Sigmoid colon (tissue), 7 donors: ENCODE data around the gene ABCD3. TPM values are rescaled to one million over a fixed set of nuclear protein-coding genes. Genes with fewer than 3 reads are reported as not detected.
"Not testable (repeated sequence)": the region's sequence is repeated elsewhere in the genome, so short reads cannot be mapped to it uniquely, and the experiment has no call there.

Source experiments
- DNase-seq: peaks from one replicate; pipeline ENCODE4 v3.0.0-alpha.2; 2019
- H3K27ac ChIP-seq, 4 donors: fragments of 200-600 bp; sonication (generic); one replicate each; pipeline ENCODE4 v1.5.1; 2016 to 2019; ENCODE audit warnings: mild to moderate bottlenecking in 1 of 4
- H3K27me3 ChIP-seq, 3 donors: fragments of 200-600 bp; sonication (generic); one replicate each; pipeline ENCODE4 v1.5.1; 2019; ENCODE audit warnings: mild to moderate bottlenecking in 1 of 3
- H3K36me3 ChIP-seq, 4 donors: fragments of 200-600 bp; sonication (generic); one replicate each; pipeline ENCODE4 v1.5.1; 2016 to 2019
- H3K4me1 ChIP-seq, 4 donors: fragments of 200-600 bp; sonication (generic); one replicate each; pipeline ENCODE4 v1.5.1; 2017 to 2019
- H3K4me3 ChIP-seq, 4 donors: fragments of 200-600 bp; sonication (generic); one replicate each; pipeline ENCODE4 v1.5.1; 2017 to 2019; ENCODE audit warnings: mild to moderate bottlenecking in 2 of 4, moderate library complexity in 1 of 4
- H3K9me3 ChIP-seq, 4 donors: fragments of 200-600 bp in 3 of 4; sonication (generic) in 3 of 4; one replicate each; pipeline versions ENCODE4 v1.5.1 to v1.6.1; 2013 to 2019
- CTCF ChIP-seq, 4 experiments: fragments of 450-650 bp in 3 of 4; fragments of 200-600 bp in 1 of 4; IDR thresholded peaks; one replicate each; pipeline ENCODE4 v1.5.1; 2016 to 2019; ENCODE audit warnings: antibody characterized with exemption in 4 of 4, mild to moderate bottlenecking in 3 of 4, moderate library complexity in 2 of 4
- EP300 ChIP-seq, 4 donors: sonication (generic); formaldehyde crosslinking; IDR thresholded peaks; one replicate each; pipeline ENCODE4 v1.6.1; 2017; ENCODE audit warnings: antibody characterized with exemption in 4 of 4
- POLR2A ChIP-seq, 2 donors: fragments of 450-650 bp; IDR thresholded peaks; one replicate each; pipeline ENCODE4 v1.6.1; 2016; ENCODE audit warnings: antibody characterized with exemption in 2 of 2, mild to moderate bottlenecking in 2 of 2, moderate library complexity in 2 of 2
- POLR2AphosphoS5 ChIP-seq, 4 donors: sonication (generic); formaldehyde crosslinking; IDR thresholded peaks; one replicate each; pipeline ENCODE4 v1.6.1; 2017; ENCODE audit warnings: antibody characterized with exemption in 4 of 4
- WGBS, 2 donors: extraction: QIAGEN DNeasy Blood & Tissue Kit; methylation state at CpG; one replicate each; pipeline ENCODE4 v1.1.7; 2013; 5-methylcytosine and 5-hydroxymethylcytosine counted together
- intact Hi-C: fragments of 100-400 bp; cut with DNase I; formaldehyde crosslinking; loops from one replicate; pipeline ENCODE4 v1.15.1; 2023
- polyA plus RNA-seq, 3 donors: library from polyadenylated mRNA; stranded (reverse); fragments of 200-250 nt; gene quantifications; one replicate each; pipeline ENCODE4 v1.2.3, GENCODE V29; 2013
- total RNA-seq, 4 donors: library from RNA; depleted of rRNA; stranded (reverse); fragments of >200 nt; gene quantifications; one replicate each; pipeline ENCODE4 v1.1.0, GENCODE V29; 2016
- donor health status: healthy with polysubstance abuse.
- donor health status: Bipolar disorder and iron deficiency.
- donor health status: healthy.

Gene ABCD3
- total and polyA plus RNA-seq, 7 donors = 21.0 to 55.6 (median 33.5) TPM

GRCh38 chr1:94555091-94555490, 136.9 kb downstream of the ABCD3 start:
- Histone ChIP-seq H3K36me3 (no peaks in the 10 kb centered on the region), H3K27me3 (no peaks in the 10 kb centered on the region), H3K4me1 (no peaks in the 10 kb centered on the region), H3K27ac (no peak overlapping the region), H3K4me3 (no peak overlapping the region), H3K9me3 (no peaks in the 10 kb centered on the region)
- intact Hi-C loops = no loop called here
- TF ChIP-seq POLR2A (IDR thresholded peaks at IDR 0.05) = no peak
- no peak for TF ChIP-seq CTCF (IDR thresholded peaks at IDR 0.05)
- WGBS, 2 donors = 45 to 76% methylated on average over 5 of the region's 5 CpGs
- DNase-seq = no peak

DNA sequence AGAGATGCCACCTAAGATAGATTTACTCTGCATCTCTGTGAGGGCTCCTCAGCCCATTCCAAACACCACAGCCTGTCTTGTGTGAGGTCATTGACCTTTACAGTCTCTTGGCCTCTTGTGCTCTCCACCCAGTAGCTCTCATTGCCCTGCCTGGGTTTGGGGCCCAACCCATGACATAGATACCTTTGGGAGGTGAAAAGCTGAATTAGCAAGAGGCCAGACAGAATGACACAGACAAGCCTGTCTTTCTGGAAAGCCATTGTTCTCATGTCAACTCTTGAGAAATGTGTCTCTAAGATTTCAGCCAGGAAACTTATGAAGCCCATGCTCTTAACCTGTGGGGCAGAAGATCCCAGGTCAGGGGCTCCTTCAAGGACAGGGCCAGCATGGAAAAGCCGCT, 141.7 kb downstream of the ABCD3 start:
- intact Hi-C loops = no loop called here
- 85 to 94% methylated on average over 1 of the region's 1 CpG for WGBS, 2 donors
- no peak overlapping the region for H3K27ac ChIP-seq
- no peak for DNase-seq
- H3K36me3 ChIP-seq = no peaks in the 10 kb centered on the region
- TF ChIP-seq CTCF (IDR thresholded peaks at IDR 0.05) (no peak), POLR2AphosphoS5 (IDR thresholded peaks at IDR 0.05) (no peak), EP300 (IDR thresholded peaks at IDR 0.05) (no peak), POLR2A (IDR thresholded peaks at IDR 0.05) (no peak)
- H3K4me3 ChIP-seq = no peak overlapping the region
- no peaks in the 10 kb centered on the region for H3K4me1 ChIP-seq
- no peaks in the 10 kb centered on the region for H3K27me3 ChIP-seq
- H3K9me3 ChIP-seq = no peaks in the 10 kb centered on the region

DNA sequence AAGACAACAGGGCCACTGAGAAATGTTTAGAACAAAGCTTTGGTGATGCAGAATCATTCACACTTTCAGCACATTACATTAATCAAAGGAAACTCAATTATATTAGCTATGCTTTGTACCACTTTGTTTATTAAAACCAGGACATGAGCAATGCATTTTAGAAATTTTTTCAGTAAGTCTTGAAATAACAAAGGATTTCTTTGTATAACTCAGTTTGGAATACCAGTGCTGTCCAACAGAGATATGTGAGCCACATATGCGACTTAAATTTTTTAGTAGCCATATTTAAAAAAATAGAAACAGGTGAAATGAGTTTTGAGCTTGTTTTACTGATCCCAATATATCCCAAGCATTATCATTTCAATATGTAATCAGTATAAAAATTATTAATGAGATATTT, 142.1 kb downstream of the ABCD3 start:
- Histone ChIP-seq H3K36me3 (no peaks in the 10 kb centered on the region), H3K4me1 (no peaks in the 10 kb centered on the region), H3K9me3 (no peaks in the 10 kb centered on the region), H3K27ac (no peak overlapping the region), H3K27me3 (no peaks in the 10 kb centered on the region), H3K4me3 (no peak overlapping the region)
- TF ChIP-seq CTCF (IDR thresholded peaks at IDR 0.05) (no peak), EP300 (IDR thresholded peaks at IDR 0.05) (no peak), POLR2AphosphoS5 (IDR thresholded peaks at IDR 0.05) (no peak), POLR2A (IDR thresholded peaks at IDR 0.05) (no peak)
- no peak for DNase-seq
- intact Hi-C loops = no loop called here
- WGBS, 2 donors = 81 to 85% methylated on average over 1 of the region's 1 CpG

GRCh38 chr1:94562519-94563260, 144.5 kb downstream of the ABCD3 start:
- TF ChIP-seq CTCF (IDR thresholded peaks at IDR 0.05) (no peak), EP300 (IDR thresholded peaks at IDR 0.05) (no peak), POLR2A (IDR thresholded peaks at IDR 0.05) (no peak), POLR2AphosphoS5 (IDR thresholded peaks at IDR 0.05) (no peak)
- H3K27me3 ChIP-seq = no peaks in the 10 kb centered on the region
- H3K9me3 ChIP-seq = peaks cover 0 to 2% (median 0%) of the 10 kb centered on the region in 4 donors
- intact Hi-C loops = no loop called here
- 22 to 66% methylated on average over 12 of the region's 12 CpGs for WGBS, 2 donors
- H3K4me3 ChIP-seq = no peak overlapping the region
- H3K36me3 ChIP-seq = no peaks in the 10 kb centered on the region
- DNase-seq = no peak
- H3K4me1 ChIP-seq = no peaks in the 10 kb centered on the region
- H3K27ac ChIP-seq = no peak overlapping the region

DNA sequence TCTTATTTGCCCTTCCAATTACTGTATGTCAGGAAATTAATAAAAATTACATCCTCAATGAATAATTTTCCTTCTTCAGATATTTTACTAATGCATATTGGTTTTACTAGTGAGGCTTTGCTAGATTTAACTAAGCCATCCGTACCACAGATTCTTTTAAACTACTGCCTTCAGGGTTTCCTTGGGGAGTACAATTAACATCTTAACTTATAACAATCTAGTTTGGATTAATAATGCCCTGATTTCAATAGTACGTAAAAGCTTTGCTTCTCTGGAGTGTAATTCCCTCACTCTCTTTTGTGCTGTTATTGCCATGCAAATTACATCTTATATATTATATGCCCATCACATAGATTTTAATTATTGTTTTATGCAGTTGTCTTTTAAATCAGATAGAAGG, 147.7 kb downstream of the ABCD3 start:
- DNase-seq = no peak
- H3K36me3 ChIP-seq = no peaks in the 10 kb centered on the region
- WGBS, 2 donors = 94 to 99% methylated on average over 2 of the region's 2 CpGs
- no peaks in the 10 kb centered on the region for H3K4me1 ChIP-seq
- H3K4me3 ChIP-seq = no peak overlapping the region
- intact Hi-C loops = no loop called here
- H3K27me3 ChIP-seq = no peaks in the 10 kb centered on the region
- TF ChIP-seq EP300 (IDR thresholded peaks at IDR 0.05) = no peak
- TF ChIP-seq POLR2A (IDR thresholded peaks at IDR 0.05) = no peak
- TF ChIP-seq POLR2AphosphoS5 (IDR thresholded peaks at IDR 0.05) = no peak
- TF ChIP-seq CTCF (IDR thresholded peaks at IDR 0.05) = no peak
- H3K9me3 ChIP-seq = peaks cover 0 to 3% (median 1%) of the 10 kb centered on the region in 4 donors
- H3K27ac ChIP-seq = no peak overlapping the region

GRCh38 chr1:94566436-94566835, 148.2 kb downstream of the ABCD3 start:
- 18 to 54% methylated on average over 5 of the region's 5 CpGs for WGBS, 2 donors

DNA sequence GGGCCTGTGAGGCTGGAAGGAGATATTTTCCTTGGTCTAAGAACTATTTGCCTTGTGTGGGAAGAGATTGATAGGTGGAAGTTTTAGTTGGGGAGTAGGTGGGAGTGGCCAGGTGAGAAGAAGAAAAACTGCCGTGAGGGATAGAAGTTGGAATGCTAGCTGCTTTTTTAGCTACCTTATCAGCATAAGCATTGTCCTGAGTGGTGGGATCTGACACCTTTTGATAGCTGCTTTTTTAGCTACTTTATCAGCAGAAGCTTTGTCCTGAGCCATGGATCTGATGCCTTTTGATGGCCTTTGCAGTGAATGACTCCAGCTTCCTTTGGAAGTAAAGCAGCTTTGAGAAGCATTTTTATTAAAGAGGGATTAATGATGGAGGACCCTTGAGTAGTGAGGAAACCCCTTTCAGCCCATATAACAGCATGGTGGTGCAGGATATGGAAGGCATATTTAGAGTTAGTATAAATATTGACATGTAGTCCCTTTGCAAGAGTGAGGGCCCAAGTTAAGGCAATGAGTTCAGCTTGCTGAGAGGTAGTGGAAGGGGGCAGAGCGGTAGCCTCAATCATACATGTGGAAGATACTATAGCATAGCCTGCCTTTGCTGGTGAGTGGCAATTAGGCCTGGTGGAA, 149.9 kb downstream of the ABCD3 start:
- DNase-seq, H3K4me1 ChIP-seq, H3K9me3 ChIP-seq, H3K36me3 ChIP-seq, H3K27me3 ChIP-seq, H3K4me3 ChIP-seq, intact Hi-C loops, H3K27ac ChIP-seq: not testable (repeated sequence)
- 95 to 96% methylated on average over 2 of the region's 2 CpGs for WGBS, 2 donors

More at GRCh38 chr1:94566436-94566835, 148.2 kb downstream of the ABCD3 start:
- intact Hi-C loops, H3K4me1 ChIP-seq, H3K27ac ChIP-seq, H3K36me3 ChIP-seq, DNase-seq, H3K27me3 ChIP-seq, H3K4me3 ChIP-seq, H3K9me3 ChIP-seq: not testable (repeated sequence)
